GM10266 (cell line): ENCODE results near the gene C6orf132.

Experiments used
- DNase-seq: peaks from one replicate; pipeline ENCODE4 v3.0.0; 2012; ENCODE audit errors: extremely low spot score
- CTCF ChIP-seq: IDR thresholded peaks from 2 replicates; pipeline ENCODE4 v1.5.1; 2012; ENCODE audit warnings: mild to moderate bottlenecking, low read depth; ENCODE audit not compliant: control insufficient read depth, insufficient read depth; ENCODE audit errors: missing control alignments

Gene C6orf132

GRCh38 chr6:42131531-42131930, 10.9 kb downstream of the C6orf132 start:
- TF ChIP-seq CTCF, result no peak

GRCh38 chr6:42129360-42129676, 13.1 kb downstream of the C6orf132 start:
- no peak for DNase-seq
- TF ChIP-seq CTCF, result no peak

More at GRCh38 chr6:42131531-42131930, 10.9 kb downstream of the C6orf132 start:
- DNase-seq, result no peak

GRCh38 chr6:42128460-42129359, 13.7 kb downstream of the C6orf132 start:
- TF ChIP-seq CTCF, result no peak
- no peak for DNase-seq

- TF ChIP-seq CTCF, result no peak
- DNase-seq, result no peak
These were observed 16.8 kb downstream of the C6orf132 start for GRCh38 chr6:42125663-42126062.

- no peak for TF ChIP-seq CTCF
- DNase-seq, result no peak
These were observed 17.2 kb downstream of the C6orf132 start for GRCh38 chr6:42125231-42125630.

- TF ChIP-seq CTCF, result no peak
- DNase-seq, result no peak
These were observed 18.1 kb downstream of the C6orf132 start for GRCh38 chr6:42124223-42124836.
